NCI-H128 (cell line): ENCODE results near the gene AMPD2.
"Not testable (repeated sequence)": the region's sequence is repeated elsewhere in the genome, so short reads cannot be mapped to it uniquely, and the experiment has no call there.

Source experiments
- DNase-seq: peaks from one replicate; lab custom pipeline; 2025; ENCODE audit not compliant: unreplicated experiment; lab: John Stamatoyannopoulos, UW

AMPD2 gene

GRCh38 chr1:109676683-109677381 lies 57.2 kb downstream of the AMPD2 start:
- DNase-seq, result not testable (repeated sequence)

GRCh38 chr1:109677459-109677858 lies 57.8 kb downstream of the AMPD2 start:
- DNase-seq, result no peak

- DNase-seq, result not testable (repeated sequence)
Observed at GRCh38 chr1:109678637-109679036, 59.0 kb downstream of the AMPD2 start.
